GM10248 (cell line): Measurements from ENCODE around the gene CDKN1A.
A peak's percentile ranks its signal among the peaks of the same experiment; 100 is the strongest.

ENCODE experiments used
- CTCF ChIA-PET: fragments of 300-600 bp; sonication (Branson Sonifier 250); formaldehyde crosslinking; extraction: SDS; loops from one replicate; lab custom pipeline; 2021; ENCODE audit warnings: antibody characterized with exemption; lab: Yijun Ruan, JAX
- POLR2A ChIA-PET: fragments of 350-650 bp; sonication (Branson Sonifier 250); formaldehyde crosslinking; extraction: SDS; loops from one replicate; lab custom pipeline; 2020; ENCODE audit warnings: antibody characterized with exemption; lab: Yijun Ruan, JAX
- DNase-seq: peaks from one replicate; pipeline ENCODE4 v3.0.0; 2012; ENCODE audit errors: extremely low spot score
- CTCF ChIP-seq: IDR thresholded peaks from 2 replicates; pipeline ENCODE4 v1.5.1; 2012; ENCODE audit warnings: mild to moderate bottlenecking, low read depth; ENCODE audit errors: extremely low read depth, missing control alignments, control extremely low read depth

Gene CDKN1A

GRCh38 chr6:36665180-36665579 is 13.3 kb upstream of the CDKN1A start:
- POLR2A ChIA-PET, result interaction anchor here (4.1 kb wide), 1 partner anchor 13 kb away, joined by 20 read pairs; the partner anchor contains the start of gene CDKN1A
- TF ChIP-seq CTCF, result no peak
- no peak for DNase-seq
- CTCF ChIA-PET, result interaction anchor here (1.1 to 8.8 kb wide), 6 partner anchors 9 to 94 kb away, joined by 3 to 104 read pairs (median 8); partner anchors contain the start of gene CDKN1A

GRCh38 chr6:36666287-36666686 is 12.2 kb upstream of the CDKN1A start:
- no peak for DNase-seq
- ChIA-PET CTCF (interaction anchor here (0.8 to 8.8 kb wide), 14 partner anchors 8 to 93 kb away, joined by 3 to 104 read pairs (median 4); partner anchors contain the start of gene CDKN1A), POLR2A (interaction anchor here (0.7 to 6.1 kb wide), 5 partner anchors 10 to 1875 kb away, joined by 3 to 99 read pairs (median 11); partner anchors contain the start of genes BLTP3A and CDKN1A)
- TF ChIP-seq CTCF, result no peak

GRCh38 chr6:36666826-36667591 is 11.5 kb upstream of the CDKN1A start:
- TF ChIP-seq CTCF, result no peak
- ChIA-PET CTCF (interaction anchor here (0.8 to 8.8 kb wide), 12 partner anchors 9 to 52 kb away, joined by 3 to 104 read pairs (median 4); partner anchors contain the start of gene CDKN1A), POLR2A (interaction anchor here (0.5 to 6.1 kb wide), 5 partner anchors 10 to 64 kb away, joined by 5 to 99 read pairs (median 11); partner anchors contain the start of gene CDKN1A)
- peak; percentile 76 for DNase-seq

- no peak for DNase-seq
- TF ChIP-seq CTCF, result no peak
- POLR2A ChIA-PET, result interaction anchor here (0.7 to 6.1 kb wide), 2 partner anchors 12 to 16 kb away, joined by 3 to 99 read pairs; partner anchors contain the start of gene CDKN1A
- CTCF ChIA-PET, result interaction anchor here (1.5 to 8.8 kb wide), 3 partner anchors 9 to 54 kb away, joined by 4 to 104 read pairs (median 11); partner anchors contain the start of gene CDKN1A
These were observed 9.9 kb upstream of the CDKN1A start for GRCh38 chr6:36668591-36668990.

- DNase-seq, result no peak
- CTCF ChIA-PET, result interaction anchor here (1.0 to 8.8 kb wide), 3 partner anchors 8 to 86 kb away, joined by 3 to 104 read pairs (median 4); partner anchors contain the start of gene CDKN1A
- no peak for TF ChIP-seq CTCF
- POLR2A ChIA-PET, result interaction anchor here (0.6 to 6.1 kb wide), 3 partner anchors 12 to 54 kb away, joined by 3 to 99 read pairs (median 3); partner anchors contain the start of gene CDKN1A
These were observed 9.5 kb upstream of the CDKN1A start for GRCh38 chr6:36669002-36669401.

- DNase-seq, result no peak
- ChIA-PET CTCF (interaction anchor here (0.9 to 8.8 kb wide), 4 partner anchors 7 to 54 kb away, joined by 3 to 104 read pairs (median 3); partner anchors contain the start of genes CDKN1A and RAB44), POLR2A (interaction anchor here (6.1 kb wide), 1 partner anchor 11 kb away, joined by 99 read pairs; the partner anchor contains the start of gene CDKN1A)
- no peak for TF ChIP-seq CTCF
These were observed 8.2 kb upstream of the CDKN1A start for GRCh38 chr6:36670271-36670670.
